ENCODE measurements around the gene ADCK1.

DNA sequence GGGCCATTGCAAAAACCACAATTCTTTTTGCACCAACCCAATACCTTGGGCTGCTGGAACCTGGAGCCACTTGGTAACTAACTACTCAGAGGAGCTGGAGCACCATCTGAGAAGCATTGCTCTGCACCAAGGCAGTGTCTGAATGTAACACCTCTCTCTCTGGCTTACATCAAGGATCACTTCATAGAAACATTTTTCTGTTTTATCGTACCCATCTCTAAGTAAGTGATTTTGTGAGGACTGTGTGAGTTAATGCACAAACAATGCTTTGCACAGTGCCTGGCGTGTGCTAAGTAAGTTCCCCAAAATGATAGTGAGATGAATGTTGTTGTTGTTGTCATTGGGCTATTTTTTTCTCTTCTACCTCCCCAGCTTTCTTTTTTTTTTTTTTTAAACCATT is 111.4 kb downstream of the ADCK1 start:
- no peak for TF ChIP-seq POLR2A (IDR thresholded peaks at IDR 0.05)
- TF ChIP-seq POLR2AphosphoS5 (IDR thresholded peaks at IDR 0.05) = no peak

All from transverse colon (tissue), 3 donors.